Breast epithelium (tissue), 3 donors: ENCODE data around the gene CFC1.
"Not testable (repeated sequence)": the region's sequence is repeated elsewhere in the genome, so short reads cannot be mapped to it uniquely, and the experiment has no call there.

Experiments
- POLR2A ChIP-seq: fragments of 450-650 bp; IDR thresholded peaks from one replicate; pipeline ENCODE4 v1.6.1; 2016; ENCODE audit warnings: antibody characterized with exemption, mild to moderate bottlenecking, moderate library complexity
- TF ChIP-seq, protein P1 (sequence below), 3 donors: fragments of 450-650 bp; IDR thresholded peaks; one replicate each; pipeline ENCODE4 v1.5.1; 2016 to 2017; ENCODE audit warnings: antibody characterized with exemption in 3 of 3, mild to moderate bottlenecking in 3 of 3, moderate library complexity in 3 of 3

GRCh38 chr2:130582970-130583369 lies 16.4 kb downstream of the CFC1 start:
- TF ChIP-seq, protein P1, sequence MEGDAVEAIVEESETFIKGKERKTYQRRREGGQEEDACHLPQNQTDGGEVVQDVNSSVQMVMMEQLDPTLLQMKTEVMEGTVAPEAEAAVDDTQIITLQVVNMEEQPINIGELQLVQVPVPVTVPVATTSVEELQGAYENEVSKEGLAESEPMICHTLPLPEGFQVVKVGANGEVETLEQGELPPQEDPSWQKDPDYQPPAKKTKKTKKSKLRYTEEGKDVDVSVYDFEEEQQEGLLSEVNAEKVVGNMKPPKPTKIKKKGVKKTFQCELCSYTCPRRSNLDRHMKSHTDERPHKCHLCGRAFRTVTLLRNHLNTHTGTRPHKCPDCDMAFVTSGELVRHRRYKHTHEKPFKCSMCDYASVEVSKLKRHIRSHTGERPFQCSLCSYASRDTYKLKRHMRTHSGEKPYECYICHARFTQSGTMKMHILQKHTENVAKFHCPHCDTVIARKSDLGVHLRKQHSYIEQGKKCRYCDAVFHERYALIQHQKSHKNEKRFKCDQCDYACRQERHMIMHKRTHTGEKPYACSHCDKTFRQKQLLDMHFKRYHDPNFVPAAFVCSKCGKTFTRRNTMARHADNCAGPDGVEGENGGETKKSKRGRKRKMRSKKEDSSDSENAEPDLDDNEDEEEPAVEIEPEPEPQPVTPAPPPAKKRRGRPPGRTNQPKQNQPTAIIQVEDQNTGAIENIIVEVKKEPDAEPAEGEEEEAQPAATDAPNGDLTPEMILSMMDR (IDR thresholded peaks at IDR 0.05): not testable (repeated sequence)
- not testable (repeated sequence) for TF ChIP-seq POLR2A
